ENCODE measurements around the gene DIPK1B. TPM values are rescaled to one million over a fixed set of nuclear protein-coding genes. Genes with fewer than 3 reads are reported as not detected.
"Not testable (repeated sequence)": the region's sequence is repeated elsewhere in the genome, so short reads cannot be mapped to it uniquely, and the experiment has no call there.

The DIPK1B gene
- total RNA-seq, 1 donor from 2014 or later = 11.0 TPM

GRCh38 chr9:136754626-136755301 is 42.4 kb downstream of the DIPK1B start:
- H3K9me3 ChIP-seq (ENCODE audit: control insufficient read depth in 3 of 3, low read length in 3 of 3) = peaks cover 2 to 9% (median 8%) of the 10 kb centered on the region in 3 donors

GRCh38 chr9:136755302-136756133 is 43.1 kb downstream of the DIPK1B start:
- H3K27ac ChIP-seq (ENCODE audit: low read depth, low read length); H3K9ac ChIP-seq (ENCODE audit: low read depth in 1 of 3, low read length in 3 of 3); H3K36me3 ChIP-seq (ENCODE audit: control insufficient read depth in 3 of 3, insufficient read depth in 3 of 3, low read length in 3 of 3); H3K27me3 ChIP-seq (ENCODE audit: control insufficient read depth in 3 of 3, insufficient read depth in 3 of 3, low read length in 3 of 3); H3K9me3 ChIP-seq (ENCODE audit: control insufficient read depth in 3 of 3, low read length in 3 of 3): not testable (repeated sequence)
- Histone ChIP-seq H3K4me1 (ENCODE audit: control insufficient read depth in 3 of 3, insufficient read depth in 3 of 3, low read length in 3 of 3) (peaks cover 13 to 22% (median 15%) of the 10 kb centered on the region in 3 donors), H3K4me3 (ENCODE audit: low read length in 3 of 3) (peak overlapping the region in 1 of 3 donors; percentile 34)

More at GRCh38 chr9:136754626-136755301, 42.4 kb downstream of the DIPK1B start:
- Histone ChIP-seq H3K27ac (ENCODE audit: low read depth, low read length) (no peak overlapping the region), H3K27me3 (ENCODE audit: control insufficient read depth in 3 of 3, insufficient read depth in 3 of 3, low read length in 3 of 3) (no peaks in the 10 kb centered on the region), H3K4me1 (ENCODE audit: control insufficient read depth in 3 of 3, insufficient read depth in 3 of 3, low read length in 3 of 3) (peaks cover 13 to 22% (median 15%) of the 10 kb centered on the region in 3 donors), H3K36me3 (ENCODE audit: control insufficient read depth in 3 of 3, insufficient read depth in 3 of 3, low read length in 3 of 3) (no peaks in the 10 kb centered on the region), H3K4me3 (ENCODE audit: low read length in 3 of 3) (no peak overlapping the region), H3K9ac (ENCODE audit: low read depth in 1 of 3, low read length in 3 of 3) (no peak overlapping the region)

GRCh38 chr9:136756134-136756438 is 43.7 kb downstream of the DIPK1B start:
- Histone ChIP-seq H3K4me3 (ENCODE audit: low read length in 3 of 3) (peak overlapping the region in 1 of 3 donors; percentile 34), H3K9me3 (ENCODE audit: control insufficient read depth in 3 of 3, low read length in 3 of 3) (peaks cover 2 to 9% (median 8%) of the 10 kb centered on the region in 3 donors), H3K36me3 (ENCODE audit: control insufficient read depth in 3 of 3, insufficient read depth in 3 of 3, low read length in 3 of 3) (no peaks in the 10 kb centered on the region), H3K4me1 (ENCODE audit: control insufficient read depth in 3 of 3, insufficient read depth in 3 of 3, low read length in 3 of 3) (peaks cover 13 to 22% (median 15%) of the 10 kb centered on the region in 3 donors), H3K27ac (ENCODE audit: low read depth, low read length) (no peak overlapping the region), H3K9ac (ENCODE audit: low read depth in 1 of 3, low read length in 3 of 3) (no peak overlapping the region), H3K27me3 (ENCODE audit: control insufficient read depth in 3 of 3, insufficient read depth in 3 of 3, low read length in 3 of 3) (peaks cover 0 to 3% (median 2%) of the 10 kb centered on the region in 3 donors)

- Histone ChIP-seq H3K27me3 (ENCODE audit: control insufficient read depth in 3 of 3, insufficient read depth in 3 of 3, low read length in 3 of 3) (peaks cover 0 to 3% (median 2%) of the 10 kb centered on the region in 3 donors), H3K4me3 (ENCODE audit: low read length in 3 of 3) (peak overlapping the region in 2 of 3 donors; percentile 9 to 67), H3K9ac (ENCODE audit: low read depth in 1 of 3, low read length in 3 of 3) (peak overlapping the region; percentile 72 to 76 (median 74)), H3K4me1 (ENCODE audit: control insufficient read depth in 3 of 3, insufficient read depth in 3 of 3, low read length in 3 of 3) (peaks cover 13 to 22% (median 15%) of the 10 kb centered on the region in 3 donors), H3K27ac (ENCODE audit: low read depth, low read length) (peak overlapping the region; percentile 65), H3K36me3 (ENCODE audit: control insufficient read depth in 3 of 3, insufficient read depth in 3 of 3, low read length in 3 of 3) (no peaks in the 10 kb centered on the region), H3K9me3 (ENCODE audit: control insufficient read depth in 3 of 3, low read length in 3 of 3) (peaks cover 2 to 9% (median 8%) of the 10 kb centered on the region in 3 donors)
Measured at GRCh38 chr9:136756836-136757235, 44.5 kb downstream of the DIPK1B start.

- Histone ChIP-seq H3K36me3 (ENCODE audit: control insufficient read depth in 3 of 3, insufficient read depth in 3 of 3, low read length in 3 of 3) (no peaks in the 10 kb centered on the region), H3K9me3 (ENCODE audit: control insufficient read depth in 3 of 3, low read length in 3 of 3) (peaks cover 2 to 9% (median 8%) of the 10 kb centered on the region in 3 donors), H3K27ac (ENCODE audit: low read depth, low read length) (peak overlapping the region; percentile 65), H3K9ac (ENCODE audit: low read depth in 1 of 3, low read length in 3 of 3) (peak overlapping the region; percentile 72 to 76 (median 74)), H3K4me3 (ENCODE audit: low read length in 3 of 3) (peak overlapping the region; percentile 54 to 67 (median 58)), H3K4me1 (ENCODE audit: control insufficient read depth in 3 of 3, insufficient read depth in 3 of 3, low read length in 3 of 3) (peaks cover 13 to 22% (median 15%) of the 10 kb centered on the region in 3 donors), H3K27me3 (ENCODE audit: control insufficient read depth in 3 of 3, insufficient read depth in 3 of 3, low read length in 3 of 3) (peaks cover 0 to 3% (median 2%) of the 10 kb centered on the region in 3 donors)
Measured at GRCh38 chr9:136757328-136757727, 45.0 kb downstream of the DIPK1B start.

GRCh38 chr9:136757751-136758140 is 45.4 kb downstream of the DIPK1B start:
- H3K27ac ChIP-seq (ENCODE audit: low read depth, low read length) = peak overlapping the region; percentile 65
- peak overlapping the region; percentile 54 to 67 (median 58) for H3K4me3 ChIP-seq (ENCODE audit: low read length in 3 of 3)
- peaks cover 13 to 22% (median 15%) of the 10 kb centered on the region in 3 donors for H3K4me1 ChIP-seq (ENCODE audit: control insufficient read depth in 3 of 3, insufficient read depth in 3 of 3, low read length in 3 of 3)
- peaks cover 2 to 9% (median 8%) of the 10 kb centered on the region in 3 donors for H3K9me3 ChIP-seq (ENCODE audit: control insufficient read depth in 3 of 3, low read length in 3 of 3)
- H3K9ac ChIP-seq (ENCODE audit: low read depth in 1 of 3, low read length in 3 of 3) = peak overlapping the region; percentile 72 to 76 (median 74)
- no peaks in the 10 kb centered on the region for H3K36me3 ChIP-seq (ENCODE audit: control insufficient read depth in 3 of 3, insufficient read depth in 3 of 3, low read length in 3 of 3)
- peaks cover 0 to 3% (median 2%) of the 10 kb centered on the region in 3 donors for H3K27me3 ChIP-seq (ENCODE audit: control insufficient read depth in 3 of 3, insufficient read depth in 3 of 3, low read length in 3 of 3)

- Histone ChIP-seq H3K27me3 (ENCODE audit: control insufficient read depth in 3 of 3, insufficient read depth in 3 of 3, low read length in 3 of 3) (peaks cover 2 to 8% (median 6%) of the 10 kb centered on the region in 3 donors), H3K36me3 (ENCODE audit: control insufficient read depth in 3 of 3, insufficient read depth in 3 of 3, low read length in 3 of 3) (no peaks in the 10 kb centered on the region), H3K27ac (ENCODE audit: low read depth, low read length) (no peak overlapping the region), H3K4me1 (ENCODE audit: control insufficient read depth in 3 of 3, insufficient read depth in 3 of 3, low read length in 3 of 3) (peaks cover 13 to 22% (median 15%) of the 10 kb centered on the region in 3 donors), H3K4me3 (ENCODE audit: low read length in 3 of 3) (no peak overlapping the region), H3K9me3 (ENCODE audit: control insufficient read depth in 3 of 3, low read length in 3 of 3) (peaks cover 2 to 9% (median 8%) of the 10 kb centered on the region in 3 donors), H3K9ac (ENCODE audit: low read depth in 1 of 3, low read length in 3 of 3) (no peak overlapping the region)
Measured at GRCh38 chr9:136759001-136759400, 46.6 kb downstream of the DIPK1B start.

GRCh38 chr9:136759436-136760325 is 47.3 kb downstream of the DIPK1B start:
- Histone ChIP-seq H3K27ac (ENCODE audit: low read depth, low read length) (no peak overlapping the region), H3K4me3 (ENCODE audit: low read length in 3 of 3) (no peak overlapping the region), H3K4me1 (ENCODE audit: control insufficient read depth in 3 of 3, insufficient read depth in 3 of 3, low read length in 3 of 3) (peaks cover 13 to 22% (median 15%) of the 10 kb centered on the region in 3 donors), H3K27me3 (ENCODE audit: control insufficient read depth in 3 of 3, insufficient read depth in 3 of 3, low read length in 3 of 3) (peaks cover 2 to 12% (median 6%) of the 10 kb centered on the region in 3 donors), H3K9me3 (ENCODE audit: control insufficient read depth in 3 of 3, low read length in 3 of 3) (peaks cover 2 to 9% (median 8%) of the 10 kb centered on the region in 3 donors), H3K36me3 (ENCODE audit: control insufficient read depth in 3 of 3, insufficient read depth in 3 of 3, low read length in 3 of 3) (no peaks in the 10 kb centered on the region), H3K9ac (ENCODE audit: low read depth in 1 of 3, low read length in 3 of 3) (no peak overlapping the region)

- no peak overlapping the region for H3K4me3 ChIP-seq (ENCODE audit: low read length in 3 of 3)
- H3K27me3 ChIP-seq (ENCODE audit: control insufficient read depth in 3 of 3, insufficient read depth in 3 of 3, low read length in 3 of 3) = peaks cover 2 to 12% (median 6%) of the 10 kb centered on the region in 3 donors
- H3K4me1 ChIP-seq (ENCODE audit: control insufficient read depth in 3 of 3, insufficient read depth in 3 of 3, low read length in 3 of 3) = peaks cover 13 to 22% (median 15%) of the 10 kb centered on the region in 3 donors
- no peaks in the 10 kb centered on the region for H3K36me3 ChIP-seq (ENCODE audit: control insufficient read depth in 3 of 3, insufficient read depth in 3 of 3, low read length in 3 of 3)
- no peak overlapping the region for H3K27ac ChIP-seq (ENCODE audit: low read depth, low read length)
- peaks cover 2 to 9% (median 8%) of the 10 kb centered on the region in 3 donors for H3K9me3 ChIP-seq (ENCODE audit: control insufficient read depth in 3 of 3, low read length in 3 of 3)
- no peak overlapping the region for H3K9ac ChIP-seq (ENCODE audit: low read depth in 1 of 3, low read length in 3 of 3)
Measured at GRCh38 chr9:136760424-136760823, 48.1 kb downstream of the DIPK1B start.
